Kidney (tissue), 14 donors: Measurements from ENCODE around the gene CEBPG. TPM values are rescaled to one million over a fixed set of nuclear protein-coding genes. Genes with fewer than 3 reads are reported as not detected.

ENCODE experiments used
- DNase-seq, 5 donors: peaks; one replicate each; pipeline ENCODE4 v3.0.0-alpha.2; 2013 to 2020
- FAIRE-seq: peaks from 2 replicates; lab custom pipeline; 2012; peaks lifted over from hg19 to GRCh38; lab: Jason Lieb, UNC
- H3K27ac ChIP-seq, 2 donors: one replicate each; pipeline ENCODE4 v1.7.0; 2013; ENCODE audit warnings: low read depth in 2 of 2, low read length in 2 of 2, inconsistent platforms in 1 of 2
- H3K27me3 ChIP-seq: one replicate; pipeline ENCODE4 v1.7.1; 2013; ENCODE audit warnings: low read length, inconsistent platforms; ENCODE audit not compliant: control insufficient read depth, insufficient read depth
- H3K36me3 ChIP-seq, 3 donors: one replicate each; pipeline versions ENCODE4 v1.7.0 to v1.7.1; 2013; ENCODE audit warnings: low read length in 3 of 3, control low read depth in 1 of 3, inconsistent platforms in 1 of 3; ENCODE audit not compliant: insufficient read depth in 3 of 3, control insufficient read depth in 2 of 3
- H3K4me1 ChIP-seq, 3 donors: one replicate each; pipeline versions ENCODE4 v1.7.0 to v1.7.1; 2013; ENCODE audit warnings: low read length in 3 of 3, inconsistent platforms in 1 of 3, low read depth in 1 of 3; ENCODE audit not compliant: control insufficient read depth in 2 of 3, insufficient read depth in 2 of 3
- H3K4me3 ChIP-seq, 3 donors: one replicate each; pipeline versions ENCODE4 v1.7.0 to v1.8.1; 2013; ENCODE audit warnings: low read length in 3 of 3, control low read depth in 1 of 3, inconsistent platforms in 1 of 3
- H3K9ac ChIP-seq, 3 donors: one replicate each; pipeline versions ENCODE4 v1.7.0 to v1.7.1; 2013; ENCODE audit warnings: low read length in 3 of 3, control low read depth in 1 of 3, inconsistent platforms in 1 of 3
- H3K9me3 ChIP-seq, 3 donors: one replicate each; pipeline versions ENCODE4 v1.7.0 to v1.7.1; 2013; ENCODE audit warnings: low read length in 3 of 3, control low read depth in 1 of 3, inconsistent platforms in 1 of 3; ENCODE audit not compliant: control insufficient read depth in 2 of 3, insufficient read depth in 1 of 3
- intact Hi-C: fragments of 100-400 bp; cut with DNase I; formaldehyde crosslinking; loops from one replicate; pipeline ENCODE4 v1.11.1; 2022
- polyA plus RNA-seq: library from polyadenylated mRNA; stranded (reverse); fragments of 350-450 nt; fragmentation: Illumina TruSeq; extraction: RNeasy Lipid Tissue Mini Kit (QIAGEN cat#74804); gene quantifications from one replicate; pipeline ENCODE4 v1.2.3, GENCODE V29; 2014; ENCODE audit warnings: low read depth, low replicate concordance; ENCODE audit not compliant: insufficient read depth
- total RNA-seq: library from RNA; stranded (reverse); fragmentation: NEBNext Ultra II Directional; extraction: Animal tissue kit (Norgen Biotek cat#: 25700); gene quantifications from one replicate; pipeline ENCODE4 v1.2.1, GENCODE V29; 2021
- TF ChIP-seq, protein P1 (sequence below): IDR thresholded peaks from 3 replicates; pipeline ENCODE4 v1.5.1; 2012; ENCODE audit warnings: mild to moderate bottlenecking, moderate library complexity, borderline replicate concordance; ENCODE audit not compliant: insufficient read depth; ENCODE audit errors: extremely low read depth
- donor health status: control.
- donor health status: control.
- donor health status: control.
- donor health status: control.
- donor health status: control.
- donor health status: DM: yes; HTN: yes; CAD: no.
- donor health status: Normal renal cell carcinoma (clear cell type).

Gene CEBPG
- total and polyA plus RNA-seq, 2 donors from 2014 or later = 13.0 to 22.4 TPM

DNA sequence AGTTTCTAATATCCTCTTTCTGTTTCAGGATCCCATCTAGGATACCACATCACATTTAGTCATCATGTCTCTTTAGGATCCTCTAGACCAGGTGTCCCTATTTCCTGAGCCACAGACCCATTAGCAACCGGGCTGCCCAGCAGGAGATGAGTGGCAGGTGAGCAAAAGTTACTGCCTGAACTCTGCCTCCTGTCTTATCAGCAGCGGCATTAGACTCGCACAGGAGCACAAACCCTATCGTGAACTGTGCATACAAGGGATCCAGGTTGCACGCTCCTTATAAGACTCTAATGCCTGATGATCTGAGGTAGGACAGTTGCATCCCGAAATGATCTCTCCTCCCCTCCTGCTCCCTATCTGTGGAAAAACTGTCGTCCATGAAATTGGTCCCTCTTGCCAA lies 7.8 kb upstream of the CEBPG start:
- no peak overlapping the region for H3K27ac ChIP-seq
- no peak overlapping the region for H3K9ac ChIP-seq
- no peaks in the 10 kb centered on the region for H3K27me3 ChIP-seq
- H3K9me3 ChIP-seq = no peaks in the 10 kb centered on the region
- no peak overlapping the region for H3K4me3 ChIP-seq
- no peak for DNase-seq
- H3K36me3 ChIP-seq = no peaks in the 10 kb centered on the region
- TF ChIP-seq, protein P1, sequence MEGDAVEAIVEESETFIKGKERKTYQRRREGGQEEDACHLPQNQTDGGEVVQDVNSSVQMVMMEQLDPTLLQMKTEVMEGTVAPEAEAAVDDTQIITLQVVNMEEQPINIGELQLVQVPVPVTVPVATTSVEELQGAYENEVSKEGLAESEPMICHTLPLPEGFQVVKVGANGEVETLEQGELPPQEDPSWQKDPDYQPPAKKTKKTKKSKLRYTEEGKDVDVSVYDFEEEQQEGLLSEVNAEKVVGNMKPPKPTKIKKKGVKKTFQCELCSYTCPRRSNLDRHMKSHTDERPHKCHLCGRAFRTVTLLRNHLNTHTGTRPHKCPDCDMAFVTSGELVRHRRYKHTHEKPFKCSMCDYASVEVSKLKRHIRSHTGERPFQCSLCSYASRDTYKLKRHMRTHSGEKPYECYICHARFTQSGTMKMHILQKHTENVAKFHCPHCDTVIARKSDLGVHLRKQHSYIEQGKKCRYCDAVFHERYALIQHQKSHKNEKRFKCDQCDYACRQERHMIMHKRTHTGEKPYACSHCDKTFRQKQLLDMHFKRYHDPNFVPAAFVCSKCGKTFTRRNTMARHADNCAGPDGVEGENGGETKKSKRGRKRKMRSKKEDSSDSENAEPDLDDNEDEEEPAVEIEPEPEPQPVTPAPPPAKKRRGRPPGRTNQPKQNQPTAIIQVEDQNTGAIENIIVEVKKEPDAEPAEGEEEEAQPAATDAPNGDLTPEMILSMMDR = no peak
- H3K4me1 ChIP-seq = no peaks in the 10 kb centered on the region
- FAIRE-seq = no peak
- intact Hi-C loops = no loop called here

DNA sequence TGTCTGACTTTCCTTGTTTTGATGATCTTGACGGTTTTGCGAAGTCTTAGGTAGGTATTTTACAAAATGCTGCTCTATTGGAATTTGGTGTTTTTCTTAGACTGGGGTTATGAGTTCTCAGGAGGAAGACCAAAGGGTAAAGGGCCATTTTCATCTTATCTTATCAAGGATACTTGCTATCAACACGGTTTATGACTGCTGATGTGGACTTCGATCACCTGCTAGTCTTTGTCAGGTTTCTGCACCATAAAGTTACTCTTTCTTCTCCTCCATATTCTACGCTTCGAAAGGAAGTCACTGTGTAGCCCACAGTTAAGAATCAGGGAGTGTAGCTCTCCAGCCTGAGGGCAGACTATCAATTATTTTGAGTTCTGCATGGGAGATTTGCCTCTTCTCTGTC lies 7.4 kb upstream of the CEBPG start:
- TF ChIP-seq, protein P1 = no peak
- Histone ChIP-seq H3K9me3 (no peaks in the 10 kb centered on the region), H3K4me1 (no peaks in the 10 kb centered on the region), H3K9ac (no peak overlapping the region), H3K4me3 (no peak overlapping the region), H3K36me3 (no peaks in the 10 kb centered on the region), H3K27me3 (no peaks in the 10 kb centered on the region), H3K27ac (no peak overlapping the region)
- DNase-seq (no peak), FAIRE-seq (no peak)
- intact Hi-C loops = no loop called here

DNA sequence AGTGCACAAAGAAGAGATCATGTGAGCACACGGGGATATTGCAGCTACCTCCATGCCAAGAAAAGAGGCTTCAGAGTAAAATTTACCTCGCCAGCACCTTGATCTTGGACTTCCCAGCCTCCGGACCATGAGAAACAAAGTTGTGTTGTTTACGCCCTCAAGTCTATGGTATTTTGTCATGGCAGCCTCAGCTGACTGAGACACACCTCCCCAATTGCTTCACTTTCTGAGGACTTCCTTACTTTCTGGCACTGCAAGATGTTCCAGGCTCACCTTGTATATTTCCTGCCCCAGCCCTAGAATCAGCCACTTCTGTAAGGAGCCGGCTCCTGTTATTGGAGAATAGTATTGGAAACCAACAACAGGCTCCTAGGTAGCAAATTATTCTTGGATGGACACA lies 6.6 kb upstream of the CEBPG start:
- H3K27ac ChIP-seq = no peak overlapping the region
- no peaks in the 10 kb centered on the region for H3K9me3 ChIP-seq
- H3K36me3 ChIP-seq = no peaks in the 10 kb centered on the region
- no peak overlapping the region for H3K9ac ChIP-seq
- H3K27me3 ChIP-seq = no peaks in the 10 kb centered on the region
- FAIRE-seq = no peak
- intact Hi-C loops = no loop called here
- no peak overlapping the region for H3K4me3 ChIP-seq
- H3K4me1 ChIP-seq = no peaks in the 10 kb centered on the region
- DNase-seq = no peak
- TF ChIP-seq, protein P1 = no peak
